GM10266 (cell line): Measurements from ENCODE around the gene SHISA7.

Source experiments
- DNase-seq: peaks from one replicate; pipeline ENCODE4 v3.0.0; 2012; ENCODE audit errors: extremely low spot score
- CTCF ChIP-seq: IDR thresholded peaks from 2 replicates; pipeline ENCODE4 v1.5.1; 2012; ENCODE audit warnings: mild to moderate bottlenecking, low read depth; ENCODE audit not compliant: control insufficient read depth, insufficient read depth; ENCODE audit errors: missing control alignments

SHISA7 gene

GRCh38 chr19:55443045-55443823, at the start of gene SHISA7:
TSS of gene SHISA7 (minus strand) at chr19:55443300. CDS start at chr19:55442863, 437 bp downstream.
- TF ChIP-seq CTCF: no peak
- no peak for DNase-seq

GRCh38 chr19:55492362-55492944, 49.4 kb upstream of the SHISA7 start:
- DNase-seq: no peak
- TF ChIP-seq CTCF: no peak

GRCh38 chr19:55491546-55492360, 48.7 kb upstream of the SHISA7 start:
- DNase-seq: no peak
- no peak for TF ChIP-seq CTCF

- TF ChIP-seq CTCF: no peak
- no peak for DNase-seq
Measured at GRCh38 chr19:55490478-55491432, 47.7 kb upstream of the SHISA7 start.

- peak; percentile 42 for DNase-seq
Measured at GRCh38 chr19:55489711-55490477, 46.8 kb upstream of the SHISA7 start.

More at GRCh38 chr19:55489711-55490477, 46.8 kb upstream of the SHISA7 start:
- no peak for TF ChIP-seq CTCF
